DND-41 (cell line): Measurements from ENCODE around the gene RS1.

ENCODE experiments used
- ATAC-seq: fragments of 200-7000 bp; cut with Tn5 transposase; 3 replicates; pipeline ENCODE4 v1.9.1; 2021; ENCODE audit warnings: low read depth; ENCODE audit not compliant: insufficient read depth
- DNase-seq: peaks from one replicate; pipeline ENCODE4 v3.0.0-alpha.2; 2020
- H2AFZ ChIP-seq: 2 replicates; pipeline ENCODE4 v1.6.0; 2012; ENCODE audit warnings: low read depth, low read length
- H3K27ac ChIP-seq: 2 replicates; pipeline ENCODE4 v1.5.1; 2012; ENCODE audit warnings: low read length, inconsistent platforms
- H3K27me3 ChIP-seq: fragments of 200-600 bp; sonication (generic); 2 replicates; pipeline ENCODE4 v1.6.0; 2012; ENCODE audit warnings: low read length, mild to moderate bottlenecking, inconsistent platforms; ENCODE audit not compliant: insufficient read depth, poor library complexity
- H3K36me3 ChIP-seq: 2 replicates; pipeline ENCODE4 v1.5.1; 2012; ENCODE audit warnings: low read length, inconsistent platforms; ENCODE audit not compliant: insufficient read depth
- H3K4me1 ChIP-seq: 2 replicates; pipeline ENCODE4 v1.5.1; 2012; ENCODE audit warnings: mild to moderate bottlenecking, low read length; ENCODE audit not compliant: insufficient read depth
- H3K4me2 ChIP-seq: 2 replicates; pipeline ENCODE4 v1.6.0; 2012; ENCODE audit warnings: mild to moderate bottlenecking, moderate library complexity, low read length, inconsistent platforms; ENCODE audit not compliant: insufficient read depth
- H3K4me3 ChIP-seq, 2 experiments: fragments of 200-600 bp in 1 of 2; shearing (Covaris generic) in 1 of 2; 2 replicates each; pipeline ENCODE4 v1.5.1; 2012 to 2016; ENCODE audit warnings: inconsistent platforms in 2 of 2, low read length in 2 of 2, mild to moderate bottlenecking in 2 of 2, low read depth in 1 of 2, moderate library complexity in 1 of 2
- H3K79me2 ChIP-seq: 2 replicates; pipeline ENCODE4 v1.6.0; 2012; ENCODE audit warnings: low read length, inconsistent platforms; ENCODE audit not compliant: insufficient read depth
- H3K9ac ChIP-seq: 2 replicates; pipeline ENCODE4 v1.6.0; 2012; ENCODE audit warnings: low read depth, mild to moderate bottlenecking, inconsistent platforms, low read length, moderate library complexity
- H3K9me3 ChIP-seq: 2 replicates; pipeline ENCODE4 v1.5.1; 2012; ENCODE audit warnings: low read length, moderate library complexity, mild to moderate bottlenecking, inconsistent platforms; ENCODE audit not compliant: insufficient read depth, severe bottlenecking
- H4K20me1 ChIP-seq: 2 replicates; pipeline ENCODE4 v1.6.0; 2012; ENCODE audit warnings: low read length; ENCODE audit not compliant: insufficient read depth
- EZH2 ChIP-seq: IDR thresholded peaks from 3 replicates; pipeline ENCODE4 v1.6.1; 2012; ENCODE audit warnings: borderline replicate concordance, low read depth, mild to moderate bottlenecking, moderate library complexity, low read length, inconsistent platforms; ENCODE audit not compliant: severe bottlenecking
- TF ChIP-seq, protein P1 (sequence below): IDR thresholded peaks from 2 replicates; pipeline ENCODE4 v1.5.1; 2012; ENCODE audit warnings: borderline replicate concordance, low read length, moderate library complexity, mild to moderate bottlenecking; ENCODE audit not compliant: poor library complexity, severe bottlenecking; ENCODE audit errors: extremely low read depth

Gene RS1

DNA sequence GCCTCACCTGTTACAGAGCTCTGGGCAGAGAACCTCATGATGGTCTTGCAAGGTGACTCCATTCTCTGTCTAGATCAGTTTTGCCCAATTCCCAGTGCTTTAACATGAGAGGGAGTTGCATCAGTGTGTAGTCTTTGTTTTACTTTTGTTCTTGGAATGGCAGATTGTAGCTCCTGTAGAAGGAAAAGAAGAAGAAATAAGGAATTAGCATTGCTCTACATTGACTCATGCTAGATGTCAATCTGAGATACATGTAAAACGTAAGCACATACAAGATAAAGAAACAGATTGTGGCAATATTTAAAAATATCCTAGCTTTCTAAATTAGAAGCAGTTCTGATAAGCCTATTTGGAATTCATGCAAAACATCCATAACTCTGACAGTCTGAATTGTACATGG is 19.5 kb upstream of the RS1 start:
- H3K79me2 ChIP-seq = no peaks in the 10 kb centered on the region
- H3K27ac ChIP-seq = no peak overlapping the region
- no peak for TF ChIP-seq EZH2
- TF ChIP-seq, protein P1, sequence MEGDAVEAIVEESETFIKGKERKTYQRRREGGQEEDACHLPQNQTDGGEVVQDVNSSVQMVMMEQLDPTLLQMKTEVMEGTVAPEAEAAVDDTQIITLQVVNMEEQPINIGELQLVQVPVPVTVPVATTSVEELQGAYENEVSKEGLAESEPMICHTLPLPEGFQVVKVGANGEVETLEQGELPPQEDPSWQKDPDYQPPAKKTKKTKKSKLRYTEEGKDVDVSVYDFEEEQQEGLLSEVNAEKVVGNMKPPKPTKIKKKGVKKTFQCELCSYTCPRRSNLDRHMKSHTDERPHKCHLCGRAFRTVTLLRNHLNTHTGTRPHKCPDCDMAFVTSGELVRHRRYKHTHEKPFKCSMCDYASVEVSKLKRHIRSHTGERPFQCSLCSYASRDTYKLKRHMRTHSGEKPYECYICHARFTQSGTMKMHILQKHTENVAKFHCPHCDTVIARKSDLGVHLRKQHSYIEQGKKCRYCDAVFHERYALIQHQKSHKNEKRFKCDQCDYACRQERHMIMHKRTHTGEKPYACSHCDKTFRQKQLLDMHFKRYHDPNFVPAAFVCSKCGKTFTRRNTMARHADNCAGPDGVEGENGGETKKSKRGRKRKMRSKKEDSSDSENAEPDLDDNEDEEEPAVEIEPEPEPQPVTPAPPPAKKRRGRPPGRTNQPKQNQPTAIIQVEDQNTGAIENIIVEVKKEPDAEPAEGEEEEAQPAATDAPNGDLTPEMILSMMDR = no peak
- DNase-seq (no peak), ATAC-seq (no peak)
- no peak overlapping the region for H3K4me2 ChIP-seq
- H3K36me3 ChIP-seq = no peaks in the 10 kb centered on the region
- no peaks in the 10 kb centered on the region for H3K27me3 ChIP-seq
- no peaks in the 10 kb centered on the region for H4K20me1 ChIP-seq
- no peaks in the 10 kb centered on the region for H3K4me1 ChIP-seq
- no peak overlapping the region for H3K4me3 ChIP-seq
- H2AFZ ChIP-seq = no peak overlapping the region
- no peaks in the 10 kb centered on the region for H3K9me3 ChIP-seq
- H3K9ac ChIP-seq = no peak overlapping the region

DNA sequence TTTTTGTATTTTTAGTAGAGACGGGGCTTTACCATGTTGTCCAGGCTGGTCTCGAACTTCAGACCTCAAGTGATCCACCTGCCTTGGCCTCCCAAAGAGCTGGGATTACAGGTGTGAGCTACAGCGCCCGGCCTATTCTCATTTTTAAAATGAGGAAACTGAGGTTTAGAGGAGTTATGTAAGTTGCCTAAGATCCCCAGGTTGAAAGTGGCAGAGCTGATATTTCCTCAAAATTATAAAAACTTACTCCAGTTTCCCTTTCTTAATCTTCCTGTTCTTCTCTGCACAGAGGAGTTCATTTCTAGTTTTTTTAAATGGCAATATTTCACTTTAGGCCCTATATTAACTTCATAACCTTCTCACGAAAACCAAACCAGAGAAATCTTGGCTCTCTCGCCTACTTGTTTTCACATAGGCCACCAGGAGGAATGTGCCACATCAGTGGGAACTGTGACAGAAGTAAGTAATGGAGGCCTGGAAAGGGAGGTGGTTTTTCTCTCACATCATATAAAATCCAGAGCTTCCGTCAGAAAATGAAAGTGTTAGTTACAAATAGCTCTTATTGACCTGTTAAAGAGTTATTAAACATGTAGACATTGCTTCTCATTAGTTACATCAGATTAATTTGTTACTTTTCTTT is 16.1 kb upstream of the RS1 start:
- DNase-seq = no peak
- no peak for TF ChIP-seq EZH2
- TF ChIP-seq, protein P1 = no peak
- H2AFZ ChIP-seq = no peak overlapping the region

DNA sequence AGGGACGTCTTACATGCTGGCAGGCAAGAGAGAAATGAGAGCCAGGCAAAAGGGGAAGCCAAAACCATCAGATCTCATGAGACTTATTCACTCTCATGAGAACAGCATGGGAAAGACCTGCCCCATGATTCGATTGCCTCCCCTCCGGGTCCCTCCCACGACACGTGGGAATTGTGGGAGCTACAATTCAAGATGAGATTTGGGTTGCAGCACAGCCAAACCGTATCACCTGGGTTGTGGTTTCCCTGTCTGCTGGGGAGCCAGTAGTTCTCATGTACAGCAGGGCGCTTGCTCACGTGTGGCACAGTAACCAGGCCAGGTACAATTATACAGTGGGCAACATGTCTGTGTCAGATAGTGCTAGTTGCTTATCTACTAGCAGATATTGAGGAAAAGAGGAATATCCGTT is 11.1 kb upstream of the RS1 start:
- Histone ChIP-seq H3K9ac (no peak overlapping the region), H3K9me3 (no peaks in the 10 kb centered on the region), H3K4me2 (no peak overlapping the region), H3K27me3 (no peaks in the 10 kb centered on the region), H3K79me2 (no peaks in the 10 kb centered on the region), H4K20me1 (no peaks in the 10 kb centered on the region), H3K36me3 (no peaks in the 10 kb centered on the region), H3K4me1 (no peaks in the 10 kb centered on the region), H3K4me3 (no peak overlapping the region), H3K27ac (no peak overlapping the region), H2AFZ (no peak overlapping the region)
- no peak for ATAC-seq
- TF ChIP-seq, protein P1 = no peak
- no peak for TF ChIP-seq EZH2
- DNase-seq = no peak

More for the DNA sequence above, 16.1 kb upstream of the RS1 start:
- no peak for ATAC-seq
- no peak overlapping the region for H3K27ac ChIP-seq
- H3K4me2 ChIP-seq = no peak overlapping the region
- no peaks in the 10 kb centered on the region for H3K4me1 ChIP-seq
- no peaks in the 10 kb centered on the region for H3K9me3 ChIP-seq
- H3K27me3 ChIP-seq = no peaks in the 10 kb centered on the region
- no peak overlapping the region for H3K4me3 ChIP-seq
- no peak overlapping the region for H3K9ac ChIP-seq
- H3K36me3 ChIP-seq = no peaks in the 10 kb centered on the region
- no peaks in the 10 kb centered on the region for H4K20me1 ChIP-seq
- H3K79me2 ChIP-seq = no peaks in the 10 kb centered on the region

GRCh38 chrX:18681996-18682395 is 10.1 kb upstream of the RS1 start:
- Histone ChIP-seq H3K4me2 (no peak overlapping the region), H3K9me3 (no peaks in the 10 kb centered on the region), H3K36me3 (no peaks in the 10 kb centered on the region), H3K27ac (no peak overlapping the region), H2AFZ (no peak overlapping the region), H4K20me1 (no peaks in the 10 kb centered on the region), H3K79me2 (no peaks in the 10 kb centered on the region), H3K4me1 (no peaks in the 10 kb centered on the region), H3K9ac (no peak overlapping the region), H3K4me3 (no peak overlapping the region), H3K27me3 (no peaks in the 10 kb centered on the region)
- TF ChIP-seq EZH2 = no peak
- TF ChIP-seq, protein P1 = no peak
- DNase-seq = no peak
- ATAC-seq = no peak
